Activated T-cell treated with anti-CD3 and anti-CD28 coated beads, Interleukin-2, amount 50 U/mL, for 1 hour (primary cell): ENCODE results near the gene TIMM22.
"Not testable (repeated sequence)": the region's sequence is repeated elsewhere in the genome, so short reads cannot be mapped to it uniquely, and the experiment has no call there.

Source experiments
- DNase-seq: peaks from one replicate; pipeline ENCODE4 v3.0.0-alpha.2; 2020

The TIMM22 gene

DNA sequence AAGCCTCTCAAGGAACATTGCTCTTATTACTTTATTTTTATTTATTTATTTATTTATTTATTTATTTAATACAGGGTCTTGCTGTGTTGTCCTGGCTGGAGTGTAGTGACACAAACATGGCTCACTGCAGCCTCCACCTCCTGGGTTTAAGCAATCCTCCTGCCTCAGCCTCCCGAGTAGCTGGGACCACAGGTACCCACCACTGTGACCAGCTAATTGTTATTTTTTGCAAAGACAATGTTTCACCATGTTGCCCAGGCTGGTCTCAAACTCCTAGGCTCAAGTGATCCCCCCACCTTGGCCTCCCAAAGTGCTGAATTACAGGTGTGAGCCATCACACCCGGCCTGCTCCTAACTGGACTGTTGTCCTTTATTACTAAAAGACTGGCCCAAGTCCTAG lies 22.2 kb upstream of the TIMM22 start:
- not testable (repeated sequence) for DNase-seq

DNA sequence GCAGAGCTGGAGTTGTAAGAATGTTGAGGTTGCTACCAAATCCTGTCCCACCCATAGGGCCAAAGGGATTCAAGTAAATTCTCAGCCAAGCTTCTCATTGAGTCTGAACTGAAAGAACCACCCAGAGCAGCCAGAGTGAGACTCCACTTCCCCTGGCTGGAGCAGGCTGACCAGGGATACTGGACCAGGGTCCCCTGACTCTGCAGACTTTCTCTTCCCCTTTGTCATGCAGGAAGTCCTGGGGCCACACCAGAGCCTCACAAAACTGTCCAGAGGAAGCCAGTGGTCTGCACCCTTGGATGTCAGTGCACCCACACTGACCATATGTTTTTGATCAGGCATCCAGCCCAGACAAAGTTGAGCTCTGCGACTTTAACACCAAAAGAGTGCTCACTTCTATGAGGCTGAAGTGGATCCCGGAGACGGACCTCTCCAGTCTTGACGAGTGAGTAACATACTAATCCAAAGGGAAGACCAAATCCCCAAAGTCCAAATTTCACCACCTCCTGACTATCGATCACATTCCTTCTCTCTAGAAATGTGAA lies 21.5 kb upstream of the TIMM22 start:
- no peak for DNase-seq

DNA sequence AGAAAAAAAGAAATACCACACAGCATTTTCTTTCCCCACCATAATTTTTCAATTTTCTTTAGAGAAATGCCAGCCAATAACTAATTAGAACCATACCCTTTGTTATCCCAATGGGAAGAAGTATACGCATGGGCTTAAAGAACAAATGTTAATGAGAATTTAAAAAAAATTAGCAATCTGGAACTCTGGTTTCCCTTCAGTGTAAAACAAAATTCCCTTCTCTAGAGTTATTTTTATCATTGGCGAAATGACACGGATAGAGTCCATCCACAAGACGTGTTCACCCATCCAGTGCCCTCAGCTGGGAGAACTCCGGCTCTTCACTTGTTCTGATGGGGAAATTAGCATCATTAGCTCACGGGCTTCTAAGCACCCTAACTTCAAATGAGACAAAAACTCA lies 20.6 kb upstream of the TIMM22 start:
- DNase-seq, result no peak

DNA sequence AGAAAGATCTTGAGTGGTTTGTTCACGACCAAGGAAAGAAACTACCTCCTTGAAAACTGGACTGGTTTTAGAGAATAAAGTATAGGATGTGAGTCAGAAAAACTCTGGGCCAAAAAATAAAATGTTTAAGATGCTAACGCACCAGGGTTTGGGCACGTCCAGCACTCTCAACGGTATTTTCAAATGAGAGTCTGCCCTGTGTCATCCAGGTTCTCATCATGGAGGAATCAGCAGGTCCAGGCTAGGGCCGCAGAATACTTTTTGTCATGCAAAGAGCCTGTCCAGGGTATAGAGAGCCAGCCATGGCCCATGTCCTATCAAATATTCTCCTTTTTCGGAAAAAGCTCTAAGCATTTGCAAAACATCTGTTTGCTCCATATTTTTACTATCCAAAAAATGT lies 19.8 kb upstream of the TIMM22 start:
- no peak for DNase-seq

GRCh38 chr17:978103-979093 lies 18.5 kb upstream of the TIMM22 start:
- peak; percentile 34 for DNase-seq

GRCh38 chr17:979212-979538 lies 17.8 kb upstream of the TIMM22 start:
- DNase-seq, result no peak

DNA sequence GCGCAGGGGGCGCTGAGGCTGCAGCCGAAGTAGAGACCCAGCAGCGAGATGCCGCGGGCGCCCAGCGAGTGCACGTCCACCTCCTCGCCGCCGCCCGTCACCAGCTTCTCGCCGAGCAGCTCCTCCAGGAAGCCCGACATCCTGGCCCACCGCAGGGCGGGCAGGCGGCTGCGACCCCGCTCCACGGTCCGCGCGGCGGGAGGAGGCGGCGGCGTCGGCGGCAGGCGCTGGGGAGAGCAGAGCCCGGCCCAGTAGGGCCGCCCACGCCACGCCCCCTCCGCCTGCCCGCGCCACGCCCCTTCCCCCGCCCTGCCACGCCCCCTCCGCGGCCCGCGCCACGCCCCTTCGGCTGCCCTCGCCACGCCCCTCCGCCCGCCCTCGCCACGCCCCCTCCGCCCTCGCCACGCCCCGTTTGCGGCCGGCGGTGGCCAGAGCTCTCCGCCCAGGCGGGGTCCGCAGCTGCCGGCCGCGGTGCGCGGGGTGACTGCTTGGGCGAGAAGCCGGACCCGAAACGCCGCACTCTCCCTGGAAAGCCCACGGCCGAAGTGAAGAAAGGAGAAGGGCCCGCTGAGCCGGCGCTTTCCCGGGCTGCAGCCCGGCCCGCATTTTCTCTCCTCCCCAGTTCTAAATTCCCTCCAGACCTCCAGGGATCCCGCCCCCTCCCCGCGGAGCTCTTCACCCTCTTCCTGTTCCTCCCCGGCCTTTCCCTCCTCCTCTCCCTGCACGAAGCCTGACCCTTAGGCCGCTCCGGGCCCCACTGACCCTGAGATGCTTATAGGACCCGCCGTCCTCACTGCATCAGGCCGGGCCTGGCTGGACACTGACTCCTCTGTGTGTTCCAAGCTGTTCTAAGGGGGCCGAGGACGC lies 17.2 kb upstream of the TIMM22 start, which contains the start of gene NXN:
Gene NXN, minus strand, starts transcription at position 238 of the 867 bp plus-strand sequence.
- peak; percentile 93 for DNase-seq

DNA sequence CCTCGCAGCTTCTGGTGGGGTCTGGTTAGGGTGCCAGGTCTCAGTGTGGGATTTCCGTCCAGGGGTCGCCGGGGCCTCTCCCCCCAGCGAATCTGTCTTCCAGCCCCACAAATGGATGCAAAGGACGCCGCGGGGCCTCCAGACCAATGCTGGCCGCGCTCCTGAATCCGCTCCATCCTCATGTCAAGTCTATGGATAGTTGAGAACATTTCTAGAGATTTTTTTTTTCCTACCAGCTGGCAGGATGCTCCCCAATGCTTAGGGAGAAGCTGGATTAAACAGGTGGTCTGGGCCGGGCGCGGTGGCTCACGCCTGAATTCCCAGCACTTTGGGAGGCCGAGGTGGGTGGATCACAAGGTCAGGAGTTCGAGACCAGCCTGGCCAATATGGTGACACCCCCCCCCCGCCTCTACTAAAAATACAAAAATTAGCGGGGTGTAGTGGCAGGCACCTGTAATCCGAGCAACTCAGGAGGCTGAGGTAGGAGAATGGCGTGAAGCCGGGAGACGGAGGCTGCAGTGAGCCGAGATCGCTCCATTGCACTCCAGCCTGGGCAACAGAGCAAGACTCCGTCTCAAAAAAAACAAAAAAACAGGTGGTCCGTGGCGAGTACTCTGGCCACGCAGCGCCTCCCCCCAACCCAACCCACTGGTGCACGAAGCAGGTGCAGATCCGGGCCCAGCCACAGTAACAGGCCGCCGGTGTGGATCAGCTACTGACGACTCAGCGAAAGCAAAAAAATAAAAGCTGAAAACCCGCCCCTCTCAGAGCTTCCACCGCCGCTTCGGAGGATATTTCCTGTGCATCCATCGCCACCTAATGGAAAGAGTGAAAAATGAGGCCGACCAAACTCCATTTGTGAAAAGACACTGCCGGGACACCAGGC lies 16.3 kb upstream of the TIMM22 start:
- DNase-seq, result peak; percentile 72

- no peak for DNase-seq
Measured at GRCh38 chr17:981292-981658, 15.7 kb upstream of the TIMM22 start.

DNA sequence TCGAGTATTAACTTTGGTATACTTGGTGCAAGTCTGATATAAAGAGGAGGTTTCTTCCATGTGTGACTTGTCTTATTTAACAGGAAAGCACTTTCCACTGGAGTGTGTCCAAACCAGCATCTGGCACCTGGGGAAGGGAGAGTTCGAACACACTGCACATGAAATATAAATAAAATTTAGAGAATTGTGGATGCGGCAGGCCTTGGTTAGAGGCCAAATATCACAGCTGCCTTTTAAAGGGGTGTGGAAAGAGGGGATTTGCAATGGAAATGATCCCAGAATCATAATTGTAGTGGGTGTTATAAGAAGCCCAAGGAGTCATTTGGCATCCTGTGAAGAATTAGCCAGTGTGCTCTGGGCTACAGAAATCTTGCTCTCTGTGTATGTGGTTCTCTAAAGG lies 13.0 kb upstream of the TIMM22 start:
- DNase-seq, result no peak

DNA sequence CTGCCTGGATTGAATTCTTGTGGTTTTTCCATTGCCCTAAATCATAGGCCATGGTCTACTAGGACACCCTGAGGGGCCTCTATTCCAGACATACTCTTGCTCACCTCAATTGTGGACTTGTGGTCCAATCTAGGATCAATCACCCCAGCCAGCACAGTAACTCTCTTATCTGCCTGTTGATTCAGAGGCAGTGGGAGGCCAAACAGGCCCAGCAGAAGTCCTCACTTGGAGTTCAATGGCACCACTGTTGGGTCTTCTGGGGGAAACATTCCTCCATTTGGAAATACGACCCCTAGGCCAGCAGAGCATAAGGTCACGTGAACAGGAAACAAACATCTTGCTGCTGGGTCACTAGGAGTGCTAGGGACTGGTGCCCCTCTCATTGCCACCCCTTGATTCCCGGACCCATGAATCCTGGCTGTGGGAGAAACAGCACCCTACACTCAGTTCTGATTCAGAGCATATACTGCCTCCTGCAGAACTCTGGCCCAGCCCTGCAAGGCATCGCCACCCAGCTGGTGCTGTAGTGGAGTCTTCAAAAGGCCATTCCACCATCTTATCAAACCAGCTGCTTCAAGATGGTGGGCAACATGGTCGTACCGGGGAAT lies 10.5 kb upstream of the TIMM22 start:
- no peak for DNase-seq

DNA sequence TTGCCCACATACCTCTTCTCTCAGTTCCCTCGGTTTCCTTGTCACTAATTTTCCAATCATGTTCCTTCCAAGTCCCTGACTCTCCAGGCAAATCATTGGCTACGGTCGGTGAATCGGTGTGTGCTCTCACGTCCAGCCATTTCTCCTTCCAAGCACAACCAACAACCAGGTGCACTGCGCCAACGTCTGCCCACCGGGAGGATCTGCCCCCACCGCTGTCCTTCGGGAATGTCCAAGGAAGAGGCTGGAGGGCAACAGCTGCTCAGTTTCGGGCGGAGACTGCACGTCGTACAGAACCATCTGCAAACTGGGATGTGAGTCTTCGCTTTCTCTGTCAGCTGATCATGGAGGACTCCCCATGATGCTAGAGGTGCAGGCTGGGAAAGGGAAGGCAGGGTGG lies 9.0 kb upstream of the TIMM22 start:
- DNase-seq, result no peak

DNA sequence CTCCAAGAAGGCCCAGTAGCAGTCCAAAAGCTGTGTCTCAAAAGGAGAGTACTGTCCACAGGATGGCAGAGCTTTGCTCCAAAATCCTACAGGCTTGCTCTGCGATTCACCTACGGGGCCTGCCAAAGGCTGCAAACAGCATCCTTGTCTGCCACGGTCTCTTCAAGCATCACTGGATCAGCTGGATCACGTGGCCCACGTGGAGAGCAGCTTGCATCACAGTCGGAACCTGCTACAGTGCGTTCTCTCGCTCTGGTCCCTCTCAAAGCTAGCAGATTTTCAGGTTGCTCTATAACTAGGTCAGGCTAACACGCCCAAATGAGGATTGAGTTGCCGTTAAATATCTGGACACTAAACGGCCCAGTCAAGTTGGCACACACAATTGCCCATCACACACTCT lies 8.4 kb upstream of the TIMM22 start:
- DNase-seq, result no peak

- DNase-seq, result no peak
Measured at GRCh38 chr17:992933-993332, 4.0 kb upstream of the TIMM22 start.

- DNase-seq, result not testable (repeated sequence)
Measured at GRCh38 chr17:995324-995723, 1.6 kb upstream of the TIMM22 start.

GRCh38 chr17:998111-998510 lies 1.2 kb downstream of the TIMM22 start:
- no peak for DNase-seq

DNA sequence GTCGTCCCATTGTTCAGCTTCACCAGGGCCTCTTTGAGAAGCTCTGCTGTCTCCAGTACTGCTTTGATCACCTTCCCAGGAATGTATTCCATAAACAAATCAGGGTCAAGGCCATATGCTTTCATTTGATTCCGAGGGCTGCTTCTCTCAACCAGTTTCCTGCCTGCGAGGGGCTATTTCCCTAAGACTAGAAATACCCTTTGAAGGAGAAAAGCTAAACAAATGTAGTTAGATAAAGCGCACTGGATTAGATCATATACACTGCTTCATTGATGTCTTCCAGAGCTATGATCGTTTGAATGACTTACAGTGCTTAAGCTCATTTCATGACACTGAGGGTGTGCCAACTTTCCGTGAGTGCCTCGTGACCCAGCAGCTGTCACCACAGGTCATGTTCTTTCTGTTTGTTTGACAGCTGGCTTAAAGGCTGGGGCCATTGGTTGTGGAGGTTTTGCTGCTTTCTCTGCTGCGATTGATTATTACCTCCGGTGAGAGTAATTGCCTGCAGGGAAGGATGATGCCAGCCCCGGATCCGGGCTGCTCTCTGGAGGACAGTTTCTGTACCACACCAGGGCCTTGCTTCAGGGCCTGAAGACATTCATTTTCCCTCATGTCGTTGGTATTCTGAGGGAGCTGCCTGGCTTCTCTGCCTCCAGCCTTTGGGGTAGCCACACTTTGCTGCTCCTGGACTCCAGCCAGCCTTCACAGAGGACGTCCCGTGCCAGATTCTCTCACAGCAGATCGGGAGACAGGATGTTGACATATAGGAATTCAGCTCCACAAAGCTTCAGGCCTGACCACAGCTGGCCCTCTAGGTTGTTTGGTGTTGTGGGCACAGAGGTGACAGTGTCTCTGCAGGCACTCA lies 3.9 kb downstream of the TIMM22 start:
- no peak for DNase-seq

- DNase-seq, result no peak
Measured at GRCh38 chr17:1001640-1002411, 4.9 kb downstream of the TIMM22 start.

GRCh38 chr17:1002412-1002753 lies 5.5 kb downstream of the TIMM22 start:
- no peak for DNase-seq

- no peak for DNase-seq
Measured at GRCh38 chr17:1002771-1003555, 6.0 kb downstream of the TIMM22 start.
